K562 (cell line): ENCODE measurements around the gene DBP. TPM values are rescaled to one million over a fixed set of nuclear protein-coding genes. Genes with fewer than 3 reads are reported as not detected.

Experiments used
- BCOR ChIP-seq: fragments of 450-650 bp; IDR thresholded peaks from 2 replicates; pipeline ENCODE4 v1.6.1; 2016
- CHD7 ChIP-seq: fragments of 200-600 bp; sonication (generic); IDR thresholded peaks from one replicate; pipeline ENCODE4 v1.6.1; 2012; ENCODE audit warnings: mild to moderate bottlenecking, low read depth, low read length, inconsistent platforms
- CXXC5 ChIP-seq: fragments of 250-450 bp; sonication (Bioruptor Pico); IDR thresholded peaks from 2 replicates; pipeline ENCODE4 v1.8.0; 2022; ENCODE audit warnings: inconsistent platforms, mild to moderate bottlenecking, moderate library complexity
- EGR1 ChIP-seq: fragments of 450-650 bp; conservative IDR thresholded peaks from 2 replicates; pipeline ENCODE4 v1.6.1; 2017; ENCODE audit warnings: mild to moderate bottlenecking
- ETV1 ChIP-seq: fragments of 450-650 bp; conservative IDR thresholded peaks from 2 replicates; pipeline ENCODE4 v1.6.1; 2016; ENCODE audit warnings: missing genetic modification characterization, control low read depth, low read depth, missing compliant biosample characterization
- FOXP4 ChIP-seq: sonication (generic); formaldehyde crosslinking; IDR thresholded peaks from 2 replicates; pipeline ENCODE4 v1.8.0; 2022; ENCODE audit warnings: mild to moderate bottlenecking, missing genetic modification reagents, borderline replicate concordance
- MXD1 ChIP-seq: fragments of 250-450 bp; sonication (Bioruptor Pico); IDR thresholded peaks from 2 replicates; pipeline ENCODE4 v1.8.0; 2021; ENCODE audit warnings: borderline replicate concordance, mild to moderate bottlenecking, moderate library complexity; ENCODE audit not compliant: poor library complexity, severe bottlenecking
- NR3C1 ChIP-seq: sonication (generic); formaldehyde crosslinking; IDR thresholded peaks from 2 replicates; pipeline ENCODE4 v1.8.1; 2022; ENCODE audit warnings: missing genetic modification reagents
- TAF9B ChIP-seq: fragments of 450-650 bp; IDR thresholded peaks from 2 replicates; pipeline ENCODE4 v1.6.1; 2018; ENCODE audit warnings: mild to moderate bottlenecking; ENCODE audit not compliant: partially characterized antibody
- ZEB2 ChIP-seq: fragments of 450-650 bp; IDR thresholded peaks from 2 replicates; pipeline ENCODE4 v1.6.1; 2016
- ZNF175 ChIP-seq: fragments of 200-800 bp; sonication (Bioruptor generic); IDR thresholded peaks from 2 replicates; pipeline ENCODE4 v1.6.1; 2016; ENCODE audit warnings: low read depth, mild to moderate bottlenecking, missing genetic modification characterization, missing compliant biosample characterization
- ZNF274 ChIP-seq: IDR thresholded peaks from 2 replicates; pipeline ENCODE4 v1.6.1; 2011; ENCODE audit warnings: low read depth, mild to moderate bottlenecking, low read length, moderate library complexity, borderline replicate concordance
- ZNF354B ChIP-seq: fragments of 250-450 bp; sonication (Bioruptor Pico); IDR thresholded peaks from 2 replicates; pipeline ENCODE4 v1.4.0; 2020
- ZNF41 ChIP-seq: fragments of 250-450 bp; sonication (Bioruptor Pico); conservative IDR thresholded peaks from 2 replicates; pipeline ENCODE4 v1.4.0; 2020; ENCODE audit warnings: mild to moderate bottlenecking
- polyA plus RNA-seq, 8 experiments: library from polyadenylated mRNA; depleted of rRNA in 4 of 8; stranded (reverse) in 5 of 8; unstranded in 3 of 8; fragments of >200 nt; fragmentation: Nextera tagmentation in 2 of 8; fragmentation: Illumina TruSeq in 1 of 8; extraction: Ambion mirVana in 2 of 8; extraction: Trizol in 1 of 8; gene quantifications; 2 replicates each; pipeline versions ENCODE4 v1.2.1 to v1.2.3, GENCODE V29; 2011 to 2014; ENCODE audit warnings: inconsistent platforms in 1 of 8, missing spikeins in 1 of 8
- total RNA-seq, 7 experiments: library from RNA; depleted of rRNA in 6 of 7; stranded (reverse); fragments of >200 nt in 6 of 7; fragmentation: Illumina TruSeq in 2 of 7; extraction: Trizol in 2 of 7; gene quantifications; 2 replicates each; pipeline versions ENCODE4 v1.2.1 to v1.2.3, GENCODE V29; 2011 to 2021; ENCODE audit warnings: low replicate concordance in 1 of 7

The DBP gene
- total and polyA plus RNA-seq, 9 of the 15 experiments (the other 6 are each of a cell fraction or from before 2014, with no cell fraction given): 0.25 to 5.5 (median 1.8) TPM

DNA sequence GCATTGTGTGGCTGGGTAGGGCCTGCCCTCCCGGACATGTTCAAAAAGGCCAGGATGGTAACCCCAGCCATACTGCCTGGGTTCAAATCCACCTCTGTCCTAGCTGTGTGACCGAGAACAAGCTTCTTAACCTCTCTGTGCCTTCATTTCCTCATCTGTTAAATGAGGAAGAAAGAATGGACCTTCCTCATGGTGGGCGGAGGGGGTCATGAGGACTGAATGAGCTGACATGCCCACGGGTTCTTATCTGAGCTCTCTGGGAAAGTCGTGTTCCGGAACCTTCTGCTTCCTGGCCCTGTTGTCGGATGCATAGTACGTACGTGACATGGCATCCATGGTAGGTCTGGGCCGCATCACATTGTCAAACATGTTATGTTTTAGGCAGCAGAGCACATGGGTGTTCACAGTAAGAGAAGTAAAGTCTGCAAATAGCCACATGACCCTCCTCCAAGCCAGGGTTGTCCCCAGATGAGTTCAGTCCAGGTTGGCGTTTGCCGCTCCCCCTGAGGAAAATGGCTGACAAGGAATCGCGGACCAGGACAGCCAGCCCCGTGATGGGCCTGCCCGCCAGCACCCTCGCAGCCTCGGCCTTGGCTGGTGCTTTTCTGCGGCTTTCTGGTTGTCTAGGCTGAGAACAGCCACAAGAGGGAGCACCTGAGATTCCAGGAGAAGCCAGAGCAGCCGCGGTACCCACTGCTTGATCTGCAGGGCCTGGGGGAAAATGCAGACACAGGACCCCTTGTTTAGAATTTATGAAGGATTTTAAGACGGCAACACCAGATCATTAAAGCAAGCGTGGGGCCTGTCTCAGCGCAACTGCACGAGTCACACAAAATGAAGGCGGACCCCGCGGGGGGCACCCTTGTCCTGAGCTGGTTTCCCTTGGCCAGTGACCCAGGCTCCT lies 38.0 kb upstream of the DBP start (continued):
- no peak for TF ChIP-seq FOXP4 (CRISPR knock-in tag)
- TF ChIP-seq TAF9B: no peak
- TF ChIP-seq CHD7: no peak
- TF ChIP-seq ZNF354B (CRISPR knock-in tag): no peak
- TF ChIP-seq EGR1: peak; percentile 46
- TF ChIP-seq BCOR: peak; percentile 58
- no peak for TF ChIP-seq ZNF175 (CRISPR knock-in tag)
- no peak for TF ChIP-seq ZNF41
- no peak for TF ChIP-seq ETV1 (tag)
- TF ChIP-seq MXD1 (CRISPR knock-in tag): no peak
- no peak for TF ChIP-seq NR3C1 (CRISPR knock-in tag)
- TF ChIP-seq ZEB2: no peak
- 0 out of 2 replicates have a peak, but pooled peaks have one; percentile 27 for TF ChIP-seq CXXC5
- TF ChIP-seq ZNF274: no peak
